KOPT-K1 (cell line): ENCODE results near the gene AOC3.
"Not testable (repeated sequence)": the region's sequence is repeated elsewhere in the genome, so short reads cannot be mapped to it uniquely, and the experiment has no call there.

Source experiments
- H3K27ac ChIP-seq: fragments of 200-600 bp; sonication (generic); 2 replicates; pipeline ENCODE4 v1.5.1; 2016; ENCODE audit warnings: antibody characterized with exemption, mild to moderate bottlenecking, low read depth, low read length; ENCODE audit not compliant: poor library complexity, severe bottlenecking
- H3K36me3 ChIP-seq: fragments of 200-600 bp; sonication (generic); 2 replicates; pipeline ENCODE4 v1.5.1; 2017; ENCODE audit warnings: antibody characterized with exemption, mild to moderate bottlenecking, low read length, moderate library complexity; ENCODE audit not compliant: insufficient read depth
- H3K9me3 ChIP-seq: fragments of 200-600 bp; sonication (generic); 2 replicates; pipeline ENCODE4 v1.5.1; 2017; ENCODE audit warnings: antibody characterized with exemption, low read length, mild to moderate bottlenecking; ENCODE audit not compliant: insufficient read depth, poor library complexity, severe bottlenecking

The AOC3 gene

GRCh38 chr17:42852351-42852750 is 1.4 kb downstream of the AOC3 start:
- no peaks in the 10 kb centered on the region for H3K9me3 ChIP-seq
- no peak overlapping the region for H3K27ac ChIP-seq
- H3K36me3 ChIP-seq, result no peaks in the 10 kb centered on the region

- Histone ChIP-seq H3K36me3 (no peaks in the 10 kb centered on the region), H3K27ac (no peak overlapping the region), H3K9me3 (no peaks in the 10 kb centered on the region)
These were observed 2.0 kb downstream of the AOC3 start for GRCh38 chr17:42853004-42853403.

- H3K9me3 ChIP-seq, result no peaks in the 10 kb centered on the region
- H3K36me3 ChIP-seq, result no peaks in the 10 kb centered on the region
- no peak overlapping the region for H3K27ac ChIP-seq
These were observed 2.6 kb downstream of the AOC3 start for GRCh38 chr17:42853597-42853967.

GRCh38 chr17:42853968-42854790 is 3.2 kb downstream of the AOC3 start:
- Histone ChIP-seq H3K9me3 (no peaks in the 10 kb centered on the region), H3K27ac (no peak overlapping the region), H3K36me3 (no peaks in the 10 kb centered on the region)

- Histone ChIP-seq H3K27ac (no peak overlapping the region), H3K36me3 (no peaks in the 10 kb centered on the region), H3K9me3 (no peaks in the 10 kb centered on the region)
These were observed 4.1 kb downstream of the AOC3 start for GRCh38 chr17:42855048-42855596.

GRCh38 chr17:42856093-42856492 is 5.1 kb downstream of the AOC3 start:
- H3K27ac ChIP-seq, H3K9me3 ChIP-seq, H3K36me3 ChIP-seq: not testable (repeated sequence)

- not testable (repeated sequence) for H3K9me3 ChIP-seq, H3K27ac ChIP-seq, H3K36me3 ChIP-seq
These were observed 5.5 kb downstream of the AOC3 start for GRCh38 chr17:42856516-42856915.

GRCh38 chr17:42857389-42857788 is 6.4 kb downstream of the AOC3 start:
- no peaks in the 10 kb centered on the region for H3K36me3 ChIP-seq
- H3K9me3 ChIP-seq, result no peaks in the 10 kb centered on the region

GRCh38 chr17:42865638-42866094 is 14.7 kb downstream of the AOC3 start:
- Histone ChIP-seq H3K9me3 (peaks cover 7% of the 10 kb centered on the region), H3K36me3 (no peaks in the 10 kb centered on the region), H3K27ac (no peak overlapping the region)

More at GRCh38 chr17:42857389-42857788, 6.4 kb downstream of the AOC3 start:
- H3K27ac ChIP-seq, result no peak overlapping the region

GRCh38 chr17:42866216-42866615 is 15.2 kb downstream of the AOC3 start:
- Histone ChIP-seq H3K9me3 (peaks cover 13% of the 10 kb centered on the region), H3K36me3 (no peaks in the 10 kb centered on the region), H3K27ac (no peak overlapping the region)

GRCh38 chr17:42866631-42867575 is 15.9 kb downstream of the AOC3 start:
- H3K27ac ChIP-seq, result no peak overlapping the region
- H3K36me3 ChIP-seq, result no peaks in the 10 kb centered on the region
- peaks cover 16% of the 10 kb centered on the region for H3K9me3 ChIP-seq

GRCh38 chr17:42867694-42868261 is 16.8 kb downstream of the AOC3 start:
- not testable (repeated sequence) for H3K36me3 ChIP-seq, H3K27ac ChIP-seq
- peaks cover 16% of the 10 kb centered on the region for H3K9me3 ChIP-seq

GRCh38 chr17:42868338-42868737 is 17.3 kb downstream of the AOC3 start:
- H3K36me3 ChIP-seq, result no peaks in the 10 kb centered on the region
- no peak overlapping the region for H3K27ac ChIP-seq
- peaks cover 16% of the 10 kb centered on the region for H3K9me3 ChIP-seq

GRCh38 chr17:42871647-42872046 is 20.6 kb downstream of the AOC3 start:
- Histone ChIP-seq H3K36me3 (no peaks in the 10 kb centered on the region), H3K27ac (no peak overlapping the region), H3K9me3 (peaks cover 16% of the 10 kb centered on the region)
